Suprapubic skin (tissue), 4 donors: ENCODE data around the gene ERBB4. TPM values are rescaled to one million over a fixed set of nuclear protein-coding genes. Genes with fewer than 3 reads are reported as not detected.
"Not testable (repeated sequence)": the region's sequence is repeated elsewhere in the genome, so short reads cannot be mapped to it uniquely, and the experiment has no call there.

Experiments used
- DNase-seq, 2 donors: peaks; one replicate each; pipeline ENCODE4 v3.0.0-alpha.2; 2019; ENCODE audit warnings: low spot score in 2 of 2
- H3K27ac ChIP-seq: fragments of 200-600 bp; sonication (generic); one replicate; pipeline ENCODE4 v1.5.1; 2019
- H3K27me3 ChIP-seq: fragments of 200-600 bp; sonication (generic); one replicate; pipeline ENCODE4 v1.5.1; 2019
- H3K36me3 ChIP-seq: fragments of 200-600 bp; sonication (generic); one replicate; pipeline ENCODE4 v1.5.1; 2019
- H3K4me1 ChIP-seq: fragments of 200-600 bp; sonication (generic); one replicate; pipeline ENCODE4 v1.5.1; 2019
- H3K4me3 ChIP-seq: fragments of 200-600 bp; sonication (generic); one replicate; pipeline ENCODE4 v1.5.1; 2019; ENCODE audit warnings: mild to moderate bottlenecking
- H3K9me3 ChIP-seq: fragments of 200-600 bp; sonication (generic); one replicate; pipeline ENCODE4 v1.5.1; 2019
- EP300 ChIP-seq: sonication (generic); formaldehyde crosslinking; IDR thresholded peaks from one replicate; pipeline ENCODE4 v1.6.1; 2017; ENCODE audit warnings: antibody characterized with exemption
- POLR2A ChIP-seq, 2 donors: fragments of 450-650 bp; IDR thresholded peaks; one replicate each; pipeline ENCODE4 v1.6.1; 2017; ENCODE audit warnings: antibody characterized with exemption in 2 of 2, mild to moderate bottlenecking in 2 of 2, moderate library complexity in 2 of 2
- POLR2AphosphoS5 ChIP-seq, 3 donors: sonication (generic); formaldehyde crosslinking; IDR thresholded peaks; one replicate each; pipeline ENCODE4 v1.6.1; 2017; ENCODE audit warnings: antibody characterized with exemption in 3 of 3
- WGBS: methylation state at CpG from one replicate; pipeline ENCODE4 v1.1.5; 2018; 5-methylcytosine and 5-hydroxymethylcytosine counted together
- total RNA-seq, 4 donors: library from RNA; depleted of rRNA; stranded (reverse); fragments of >200 nt; gene quantifications; one replicate each; pipeline ENCODE4 v1.1.0, GENCODE V29; 2016
- TF ChIP-seq, protein P1 (sequence below), 2 donors: fragments of 200-600 bp in 1 of 2; fragments of 450-650 bp in 1 of 2; sonication (generic) in 1 of 2; IDR thresholded peaks; one replicate each; pipeline ENCODE4 v1.5.1; 2016 to 2019; ENCODE audit warnings: antibody characterized with exemption in 2 of 2, mild to moderate bottlenecking in 1 of 2, moderate library complexity in 1 of 2

ERBB4 gene
- total RNA-seq, 4 donors from 2014 or later: 0.95 to 6.4 (median 1.5) TPM

DNA sequence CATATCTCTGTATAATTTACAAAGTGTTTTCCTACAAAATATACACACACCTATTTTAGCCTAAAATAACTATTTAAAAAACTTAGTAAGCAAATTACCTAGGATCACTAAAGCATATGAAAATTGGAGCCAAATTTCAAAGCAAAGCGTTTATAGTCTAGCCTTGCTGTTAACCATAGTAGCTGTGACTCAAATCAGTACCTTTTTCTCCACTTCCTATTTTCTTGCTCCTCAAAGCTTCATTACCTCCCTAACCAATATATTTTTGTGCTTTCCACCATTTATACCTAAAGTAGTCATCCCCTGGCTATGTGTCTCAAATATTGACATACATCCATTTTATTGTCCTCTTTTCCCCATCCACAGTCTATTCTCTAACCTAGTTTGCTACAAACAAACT is 73.1 kb downstream of the ERBB4 start:
- DNase-seq: no peak
- no peaks in the 10 kb centered on the region for H3K27me3 ChIP-seq
- no peak overlapping the region for H3K27ac ChIP-seq
- no peaks in the 10 kb centered on the region for H3K36me3 ChIP-seq
- WGBS: 74% methylated on average over 1 of the region's 1 CpG
- no peak for TF ChIP-seq POLR2AphosphoS5 (IDR thresholded peaks at IDR 0.05)
- no peak for TF ChIP-seq EP300
- TF ChIP-seq, protein P1, sequence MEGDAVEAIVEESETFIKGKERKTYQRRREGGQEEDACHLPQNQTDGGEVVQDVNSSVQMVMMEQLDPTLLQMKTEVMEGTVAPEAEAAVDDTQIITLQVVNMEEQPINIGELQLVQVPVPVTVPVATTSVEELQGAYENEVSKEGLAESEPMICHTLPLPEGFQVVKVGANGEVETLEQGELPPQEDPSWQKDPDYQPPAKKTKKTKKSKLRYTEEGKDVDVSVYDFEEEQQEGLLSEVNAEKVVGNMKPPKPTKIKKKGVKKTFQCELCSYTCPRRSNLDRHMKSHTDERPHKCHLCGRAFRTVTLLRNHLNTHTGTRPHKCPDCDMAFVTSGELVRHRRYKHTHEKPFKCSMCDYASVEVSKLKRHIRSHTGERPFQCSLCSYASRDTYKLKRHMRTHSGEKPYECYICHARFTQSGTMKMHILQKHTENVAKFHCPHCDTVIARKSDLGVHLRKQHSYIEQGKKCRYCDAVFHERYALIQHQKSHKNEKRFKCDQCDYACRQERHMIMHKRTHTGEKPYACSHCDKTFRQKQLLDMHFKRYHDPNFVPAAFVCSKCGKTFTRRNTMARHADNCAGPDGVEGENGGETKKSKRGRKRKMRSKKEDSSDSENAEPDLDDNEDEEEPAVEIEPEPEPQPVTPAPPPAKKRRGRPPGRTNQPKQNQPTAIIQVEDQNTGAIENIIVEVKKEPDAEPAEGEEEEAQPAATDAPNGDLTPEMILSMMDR (IDR thresholded peaks at IDR 0.05): no peak
- no peak for TF ChIP-seq POLR2A (IDR thresholded peaks at IDR 0.05)
- H3K4me1 ChIP-seq: no peaks in the 10 kb centered on the region
- no peaks in the 10 kb centered on the region for H3K9me3 ChIP-seq
- no peak overlapping the region for H3K4me3 ChIP-seq

DNA sequence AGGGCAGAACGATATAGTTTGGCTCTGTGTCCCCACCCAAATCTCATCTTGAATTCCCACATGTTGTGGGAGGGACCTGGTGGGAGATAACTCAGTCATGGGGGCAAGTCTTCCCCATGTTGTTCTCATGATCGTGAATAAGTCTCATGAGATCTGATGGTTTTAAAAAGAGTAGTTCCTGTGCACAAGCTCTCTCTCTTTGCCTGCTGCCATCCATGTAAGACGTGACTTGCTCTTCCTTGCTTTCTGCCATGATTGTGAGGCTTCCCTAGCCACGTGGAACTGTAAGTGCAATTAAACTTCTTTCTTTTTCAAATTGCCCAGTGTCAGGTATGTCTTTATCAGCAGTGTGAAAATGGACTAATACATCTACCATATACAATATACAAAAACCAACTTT is 76.9 kb downstream of the ERBB4 start:
- not testable (repeated sequence) for H3K9me3 ChIP-seq, DNase-seq, H3K4me1 ChIP-seq, H3K27me3 ChIP-seq, H3K4me3 ChIP-seq, H3K27ac ChIP-seq, H3K36me3 ChIP-seq
- WGBS: 77% methylated on average over 4 of the region's 4 CpGs

DNA sequence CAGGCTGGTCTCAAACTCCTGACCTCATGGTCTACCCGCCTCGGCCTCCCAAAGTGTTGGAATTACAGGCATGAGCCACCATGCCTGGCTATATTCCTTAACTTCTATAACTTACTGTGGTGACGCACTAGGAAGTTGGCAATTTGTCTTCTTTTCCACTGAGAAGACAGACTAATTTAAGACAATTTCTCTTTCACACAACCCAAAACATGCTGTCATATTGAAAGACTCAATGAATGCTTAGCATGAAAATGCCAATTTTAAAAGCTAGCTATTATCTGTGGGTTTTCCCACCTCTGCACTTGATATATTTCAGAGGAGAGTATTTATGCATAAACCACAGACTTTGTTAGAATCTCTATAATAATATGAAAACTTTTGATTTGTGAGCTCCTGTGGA is 84.5 kb downstream of the ERBB4 start:
- Histone ChIP-seq H3K27ac (no peak overlapping the region), H3K9me3 (no peaks in the 10 kb centered on the region), H3K4me3 (no peak overlapping the region), H3K27me3 (no peaks in the 10 kb centered on the region), H3K4me1 (no peaks in the 10 kb centered on the region), H3K36me3 (no peaks in the 10 kb centered on the region)
- WGBS: 90% methylated on average over 3 of the region's 3 CpGs
- no peak for TF ChIP-seq POLR2AphosphoS5 (IDR thresholded peaks at IDR 0.05)
- TF ChIP-seq, protein P1 (IDR thresholded peaks at IDR 0.05): no peak
- TF ChIP-seq EP300: no peak
- TF ChIP-seq POLR2A (IDR thresholded peaks at IDR 0.05): no peak
- no peak for DNase-seq

DNA sequence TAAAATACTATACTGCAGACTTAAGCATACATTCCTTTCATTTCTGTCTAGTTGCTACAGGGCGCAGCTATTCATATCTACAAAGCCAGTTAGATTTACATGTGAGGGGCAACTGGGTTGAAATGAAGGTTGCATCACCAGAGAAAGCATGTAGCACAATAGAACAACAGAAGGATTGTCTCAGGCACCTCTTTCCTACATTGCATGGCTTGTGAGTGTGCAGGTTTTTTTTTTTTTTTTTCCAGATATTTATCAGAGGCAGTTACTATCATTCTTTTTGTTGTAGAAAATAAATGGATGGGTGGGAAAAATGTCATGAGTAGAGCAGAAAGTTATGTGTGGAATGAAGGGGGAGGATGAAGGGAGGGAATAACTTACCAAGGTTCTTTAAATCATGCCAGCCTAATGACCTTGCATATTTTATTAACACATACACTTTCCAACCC is 86.8 kb downstream of the ERBB4 start:
- H3K27me3 ChIP-seq: no peaks in the 10 kb centered on the region
- no peaks in the 10 kb centered on the region for H3K9me3 ChIP-seq
- DNase-seq: no peak
- 46% methylated on average over 1 of the region's 1 CpG for WGBS
- TF ChIP-seq EP300 (no peak), POLR2AphosphoS5 (IDR thresholded peaks at IDR 0.05) (no peak), POLR2A (IDR thresholded peaks at IDR 0.05) (no peak)
- TF ChIP-seq, protein P1 (IDR thresholded peaks at IDR 0.05): no peak
- no peak overlapping the region for H3K27ac ChIP-seq
- H3K4me3 ChIP-seq: no peak overlapping the region
- no peaks in the 10 kb centered on the region for H3K4me1 ChIP-seq
- H3K36me3 ChIP-seq: no peaks in the 10 kb centered on the region

DNA sequence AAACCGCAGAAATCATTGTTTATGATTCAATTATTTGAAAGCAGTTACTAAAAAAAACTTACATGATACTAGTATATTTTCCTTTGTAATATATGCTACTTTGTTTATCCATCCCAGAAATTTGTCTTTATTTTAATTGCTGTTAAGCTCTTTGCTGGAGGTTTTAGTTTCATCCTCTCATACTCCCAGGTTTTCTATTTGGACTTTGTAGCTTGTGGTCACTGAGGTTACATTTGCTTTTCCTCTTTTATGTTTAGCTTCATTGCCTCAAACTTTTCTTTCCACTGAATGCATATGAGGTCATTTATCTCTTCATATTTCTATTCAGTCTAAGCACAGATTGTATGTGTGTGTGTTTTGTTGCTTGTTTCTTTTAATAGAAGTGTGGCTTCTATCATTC is 89.9 kb downstream of the ERBB4 start:
- 91% methylated on average over 1 of the region's 1 CpG for WGBS
- TF ChIP-seq EP300 (no peak), POLR2A (IDR thresholded peaks at IDR 0.05) (no peak), POLR2AphosphoS5 (IDR thresholded peaks at IDR 0.05) (no peak)
- TF ChIP-seq, protein P1 (IDR thresholded peaks at IDR 0.05): no peak
- H3K9me3 ChIP-seq: no peaks in the 10 kb centered on the region
- DNase-seq: no peak
- H3K27ac ChIP-seq: no peak overlapping the region
- H3K27me3 ChIP-seq: no peaks in the 10 kb centered on the region
- no peaks in the 10 kb centered on the region for H3K36me3 ChIP-seq
- H3K4me1 ChIP-seq: no peaks in the 10 kb centered on the region
- no peak overlapping the region for H3K4me3 ChIP-seq

DNA sequence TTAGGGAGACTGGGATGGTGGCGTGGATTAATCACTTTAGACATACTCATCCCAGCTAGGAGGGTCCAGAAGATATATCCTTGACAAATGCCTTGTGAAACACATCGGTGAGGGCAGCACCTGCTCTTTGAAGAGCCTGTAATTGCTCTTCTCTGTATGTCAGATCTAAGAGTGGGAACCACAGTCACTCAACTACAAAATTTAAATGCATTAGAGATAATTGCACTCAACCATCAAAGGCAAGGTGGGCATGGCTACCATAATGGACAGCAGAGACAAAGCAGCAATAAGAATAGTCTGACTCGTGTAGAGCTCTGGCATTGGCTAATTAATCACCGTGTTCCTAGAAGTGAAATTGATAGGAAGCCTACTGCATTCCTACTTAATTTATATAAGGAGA is 96.8 kb downstream of the ERBB4 start:
- no peaks in the 10 kb centered on the region for H3K36me3 ChIP-seq
- no peaks in the 10 kb centered on the region for H3K4me1 ChIP-seq
- no peak for DNase-seq
- no peak overlapping the region for H3K4me3 ChIP-seq
- no peak overlapping the region for H3K27ac ChIP-seq
- 91% methylated on average over 4 of the region's 4 CpGs for WGBS
- TF ChIP-seq, protein P1 (IDR thresholded peaks at IDR 0.05): no peak
- TF ChIP-seq EP300 (no peak), POLR2A (IDR thresholded peaks at IDR 0.05) (no peak), POLR2AphosphoS5 (IDR thresholded peaks at IDR 0.05) (no peak)
- peaks cover 4% of the 10 kb centered on the region for H3K9me3 ChIP-seq
- H3K27me3 ChIP-seq: no peaks in the 10 kb centered on the region
